Aorta (tissue), 5 donors: Measurements from ENCODE around the gene PRR23C. TPM values are rescaled to one million over a fixed set of nuclear protein-coding genes. Genes with fewer than 3 reads are reported as not detected.

ENCODE experiments used
- ATAC-seq: fragments of 200-7000 bp; cut with Tn5 transposase; one replicate; pipeline ENCODE4 v1.9.1; 2022; ENCODE audit warnings: moderate library complexity; ENCODE audit not compliant: low FRiP score
- DNase-seq, 2 donors: peaks; one replicate each; pipeline ENCODE4 v3.0.0-alpha.2; 2020
- H3K27ac ChIP-seq, 2 donors: one replicate each; pipeline ENCODE4 v1.5.1; 2013; ENCODE audit warnings: low read length in 2 of 2, mild to moderate bottlenecking in 2 of 2, moderate library complexity in 2 of 2, control low read depth in 1 of 2, inconsistent platforms in 1 of 2, low read depth in 1 of 2
- H3K27me3 ChIP-seq, 2 donors: one replicate each; pipeline ENCODE4 v1.6.1; 2013; ENCODE audit warnings: control low read depth in 1 of 2, low read length in 1 of 2, mild to moderate bottlenecking in 1 of 2, moderate library complexity in 1 of 2; ENCODE audit not compliant: insufficient read depth in 2 of 2, control insufficient read depth in 1 of 2
- H3K36me3 ChIP-seq, 2 donors: one replicate each; pipeline ENCODE4 v1.6.1; 2013; ENCODE audit warnings: control low read depth in 1 of 2, low read length in 1 of 2, mild to moderate bottlenecking in 1 of 2; ENCODE audit not compliant: insufficient read depth in 2 of 2, control insufficient read depth in 1 of 2
- H3K4me1 ChIP-seq, 2 donors: one replicate each; pipeline ENCODE4 v1.6.1; 2013; ENCODE audit warnings: low read length in 2 of 2, control low read depth in 1 of 2, mild to moderate bottlenecking in 1 of 2, moderate library complexity in 1 of 2; ENCODE audit not compliant: insufficient read depth in 2 of 2, control insufficient read depth in 1 of 2
- H3K4me3 ChIP-seq, 2 donors: one replicate each; pipeline ENCODE4 v1.5.1; 2013; ENCODE audit warnings: low read length in 2 of 2, control low read depth in 1 of 2, mild to moderate bottlenecking in 1 of 2
- H3K9me3 ChIP-seq: one replicate; pipeline ENCODE4 v1.6.1; 2013; ENCODE audit warnings: mild to moderate bottlenecking, low read length; ENCODE audit not compliant: control insufficient read depth
- WGBS, 2 donors: extraction: QIAGEN DNeasy Blood & Tissue Kit; methylation state at CpG; one replicate each; pipeline ENCODE4 v1.1.7; 2013; 5-methylcytosine and 5-hydroxymethylcytosine counted together
- intact Hi-C, 2 donors: fragments of 100-400 bp; cut with DNase I; formaldehyde crosslinking; loops; one replicate each; pipeline versions ENCODE4 v1.14.2 to v1.15.0; 2022
- long read RNA-seq, 2 donors: library from polyadenylated mRNA; unstranded; transcript quantifications; one replicate each; pipeline ENCODE4 v2.0.0, GENCODE V29; 2020 to 2021
- polyA plus RNA-seq, 2 donors: library from polyadenylated mRNA; stranded (reverse); fragments of 200-250 nt; gene quantifications; one replicate each; pipeline ENCODE4 v1.2.3, GENCODE V29; 2013
- total RNA-seq, 2 donors: library from RNA; stranded (reverse); fragmentation: NEBNext Ultra II Directional; extraction: Animal tissue kit (Norgen Biotek cat#: 25700); gene quantifications; one replicate each; pipeline ENCODE4 v1.2.1, GENCODE V29; 2021
- donor health status: healthy with polysubstance abuse.
- donor health status: Bipolar disorder and iron deficiency.
- donor health status: DM: no; HTN: no; CAD: no.
- donor health status: DM: no; HTN: no; CAD: no.
- donor health status: DM: yes; HTN: yes; CAD: no.

Gene PRR23C
- total RNA-seq (not detected), polyA plus RNA-seq (under 1 TPM in 1 of 2 donors, not detected in 1; 0.25 TPM)
- long read RNA-seq, donor 1: 0 reads
- long read RNA-seq, donor 2: 0 reads

- Histone ChIP-seq H3K4me3 (no peak within 1 kb of the TSS), H3K27ac (no peak within 1 kb of the TSS), H3K9me3 (no peaks in the 10 kb centered on the region), H3K4me1 (no peaks in the 10 kb centered on the region), H3K27me3 (no peaks in the 10 kb centered on the region), H3K36me3 (no peaks in the 10 kb centered on the region)
- DNase-seq (no peak), ATAC-seq (no peak)
- intact Hi-C loops: no loop called here
- 45 to 55% methylated on average over 73 to 77 of the region's 77 CpGs for WGBS, 2 donors
Measured at GRCh38 chr3:139044366-139045210, at the start of gene PRR23C. PRR23C (minus strand) TSS chr3:139044892; CDS start chr3:139044620, 272 bp downstream.

- Histone ChIP-seq H3K4me1 (no peaks in the 10 kb centered on the region), H3K9me3 (peaks cover 6% of the 10 kb centered on the region), H3K27ac (no peak overlapping the region), H3K4me3 (no peak overlapping the region), H3K36me3 (no peaks in the 10 kb centered on the region), H3K27me3 (no peaks in the 10 kb centered on the region)
- DNase-seq: no peak
- 69 to 82% methylated on average over 1 of the region's 1 CpG for WGBS, 2 donors
- intact Hi-C loops: no loop called here
- no peak for ATAC-seq
Measured at GRCh38 chr3:139093840-139094239, 49.1 kb upstream of the PRR23C start.

GRCh38 chr3:139088462-139089324 lies 44.0 kb upstream of the PRR23C start:
- no peak for DNase-seq
- H3K36me3 ChIP-seq: no peaks in the 10 kb centered on the region
- H3K27ac ChIP-seq: no peak overlapping the region
- H3K4me3 ChIP-seq: no peak overlapping the region
- H3K9me3 ChIP-seq: peaks cover 7% of the 10 kb centered on the region
- no peaks in the 10 kb centered on the region for H3K27me3 ChIP-seq
- intact Hi-C loops: no loop called here
- no peaks in the 10 kb centered on the region for H3K4me1 ChIP-seq
- ATAC-seq: no peak
- 85 to 89% methylated on average over 8 of the region's 8 CpGs for WGBS, 2 donors

GRCh38 chr3:139087621-139088020 lies 42.9 kb upstream of the PRR23C start:
- no peak for ATAC-seq
- H3K4me1 ChIP-seq: no peaks in the 10 kb centered on the region
- H3K27me3 ChIP-seq: no peaks in the 10 kb centered on the region
- 65 to 67% methylated on average over 4 of the region's 4 CpGs for WGBS, 2 donors
- no peak overlapping the region for H3K4me3 ChIP-seq
- no peaks in the 10 kb centered on the region for H3K36me3 ChIP-seq
- intact Hi-C loops: no loop called here
- no peak for DNase-seq
- no peak overlapping the region for H3K27ac ChIP-seq
- H3K9me3 ChIP-seq: peaks cover 9% of the 10 kb centered on the region

- no peaks in the 10 kb centered on the region for H3K36me3 ChIP-seq
- no peaks in the 10 kb centered on the region for H3K4me1 ChIP-seq
- H3K27me3 ChIP-seq: no peaks in the 10 kb centered on the region
- peaks cover 7% of the 10 kb centered on the region for H3K9me3 ChIP-seq
- no peak for DNase-seq
- H3K4me3 ChIP-seq: no peak overlapping the region
- no peak for ATAC-seq
- no peak overlapping the region for H3K27ac ChIP-seq
- intact Hi-C loops: no loop called here
Measured at GRCh38 chr3:139084176-139084575, 39.5 kb upstream of the PRR23C start.

GRCh38 chr3:139074565-139075115 lies 29.9 kb upstream of the PRR23C start:
- intact Hi-C loops: no loop called here
- H3K4me3 ChIP-seq: no peak overlapping the region
- WGBS, 2 donors: 87 to 89% methylated on average over 2 of the region's 2 CpGs
- no peak for DNase-seq
- H3K36me3 ChIP-seq: no peaks in the 10 kb centered on the region
- ATAC-seq: no peak
- H3K27ac ChIP-seq: no peak overlapping the region
- no peaks in the 10 kb centered on the region for H3K4me1 ChIP-seq
- no peaks in the 10 kb centered on the region for H3K27me3 ChIP-seq
- H3K9me3 ChIP-seq: peaks cover 6% of the 10 kb centered on the region

- no peak for ATAC-seq
- 29 to 30% methylated on average over 1 of the region's 1 CpG for WGBS, 2 donors
Measured at GRCh38 chr3:139062918-139063317, 18.2 kb upstream of the PRR23C start.

GRCh38 chr3:139052802-139053600 lies 8.3 kb upstream of the PRR23C start:
- intact Hi-C loops: no loop called here
- H3K27ac ChIP-seq: no peak overlapping the region
- no peaks in the 10 kb centered on the region for H3K4me1 ChIP-seq
- H3K4me3 ChIP-seq: no peak overlapping the region
- peaks cover 2% of the 10 kb centered on the region for H3K9me3 ChIP-seq
- no peak for ATAC-seq
- no peaks in the 10 kb centered on the region for H3K36me3 ChIP-seq
- H3K27me3 ChIP-seq: no peaks in the 10 kb centered on the region
- no peak for DNase-seq
- WGBS, 2 donors: 58 to 63% methylated on average over 2 of the region's 2 CpGs

More at GRCh38 chr3:139062918-139063317, 18.2 kb upstream of the PRR23C start:
- Histone ChIP-seq H3K27ac (no peak overlapping the region), H3K4me3 (no peak overlapping the region), H3K27me3 (no peaks in the 10 kb centered on the region), H3K9me3 (no peaks in the 10 kb centered on the region), H3K36me3 (no peaks in the 10 kb centered on the region), H3K4me1 (no peaks in the 10 kb centered on the region)
- intact Hi-C loops: no loop called here
- no peak for DNase-seq
